SK-N-MC (cell line): ENCODE results near the gene ARHGAP24.

Experiments used
- EZH2 ChIP-seq: fragments of 200-600 bp; sonication (generic); IDR thresholded peaks from one replicate; pipeline ENCODE4 v1.6.1; 2017; ENCODE audit warnings: antibody characterized with exemption
- FOXP2 ChIP-seq: optimal IDR thresholded peaks from 2 replicates; pipeline ENCODE3; 2011; ENCODE audit warnings: mild to moderate bottlenecking, moderate library complexity; ENCODE audit not compliant: insufficient read depth; ENCODE audit errors: extremely low read length, control extremely low read depth
- POLR2AphosphoS5 ChIP-seq: IDR thresholded peaks from 2 replicates; pipeline ENCODE4 v1.6.1; 2012; ENCODE audit warnings: mild to moderate bottlenecking, low read depth, low read length, borderline replicate concordance

- TF ChIP-seq EZH2 = no peak
- TF ChIP-seq POLR2AphosphoS5 = no peak
- TF ChIP-seq FOXP2 = no peak
These were observed 23.3 kb downstream of the ARHGAP24 start for GRCh38 chr4:85498068-85498733.
